ENCODE measurements around the gene SETD3. TPM values are rescaled to one million over a fixed set of nuclear protein-coding genes. Genes with fewer than 3 reads are reported as not detected.

The SETD3 gene
- total RNA-seq, 1 donor from 2014 or later = 36.1 TPM

DNA sequence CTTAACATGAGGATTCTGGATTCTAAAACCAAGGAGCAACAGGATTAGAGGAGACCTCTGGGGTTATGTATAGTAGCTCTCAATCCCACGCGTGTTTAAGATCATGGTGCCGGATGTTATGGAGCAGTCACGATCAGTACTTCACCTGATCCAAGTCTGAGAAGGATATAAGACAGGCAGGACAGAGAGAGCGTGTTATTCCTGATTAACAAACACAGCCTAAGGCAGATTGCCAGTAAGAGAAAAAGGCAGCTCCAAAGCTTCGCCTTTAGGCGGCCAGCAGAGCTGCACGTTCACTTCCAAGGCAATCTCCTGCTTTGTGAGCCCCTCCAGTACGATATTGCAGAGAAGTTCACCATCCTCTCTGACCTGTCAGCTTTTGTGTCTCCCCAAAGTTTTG lies 5.5 kb downstream of the SETD3 start:
- Mint-ChIP-seq H3K36me3 (ENCODE audit: low read depth) (no peaks in the 10 kb centered on the region), H3K27ac (ENCODE audit: unreplicated experiment) (no peak overlapping the region), H3K9me3 (no peaks in the 10 kb centered on the region), H3K4me3 (no peak overlapping the region), H3K27me3 (ENCODE audit: low read depth) (no peaks in the 10 kb centered on the region), H3K4me1 (peaks cover 26% of the 10 kb centered on the region)
- TF ChIP-seq, protein P1, sequence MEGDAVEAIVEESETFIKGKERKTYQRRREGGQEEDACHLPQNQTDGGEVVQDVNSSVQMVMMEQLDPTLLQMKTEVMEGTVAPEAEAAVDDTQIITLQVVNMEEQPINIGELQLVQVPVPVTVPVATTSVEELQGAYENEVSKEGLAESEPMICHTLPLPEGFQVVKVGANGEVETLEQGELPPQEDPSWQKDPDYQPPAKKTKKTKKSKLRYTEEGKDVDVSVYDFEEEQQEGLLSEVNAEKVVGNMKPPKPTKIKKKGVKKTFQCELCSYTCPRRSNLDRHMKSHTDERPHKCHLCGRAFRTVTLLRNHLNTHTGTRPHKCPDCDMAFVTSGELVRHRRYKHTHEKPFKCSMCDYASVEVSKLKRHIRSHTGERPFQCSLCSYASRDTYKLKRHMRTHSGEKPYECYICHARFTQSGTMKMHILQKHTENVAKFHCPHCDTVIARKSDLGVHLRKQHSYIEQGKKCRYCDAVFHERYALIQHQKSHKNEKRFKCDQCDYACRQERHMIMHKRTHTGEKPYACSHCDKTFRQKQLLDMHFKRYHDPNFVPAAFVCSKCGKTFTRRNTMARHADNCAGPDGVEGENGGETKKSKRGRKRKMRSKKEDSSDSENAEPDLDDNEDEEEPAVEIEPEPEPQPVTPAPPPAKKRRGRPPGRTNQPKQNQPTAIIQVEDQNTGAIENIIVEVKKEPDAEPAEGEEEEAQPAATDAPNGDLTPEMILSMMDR (conservative IDR thresholded peaks at IDR 0.05) = no peak
- no peak for DNase-seq (ENCODE audit: low read depth, low spot score)

DNA sequence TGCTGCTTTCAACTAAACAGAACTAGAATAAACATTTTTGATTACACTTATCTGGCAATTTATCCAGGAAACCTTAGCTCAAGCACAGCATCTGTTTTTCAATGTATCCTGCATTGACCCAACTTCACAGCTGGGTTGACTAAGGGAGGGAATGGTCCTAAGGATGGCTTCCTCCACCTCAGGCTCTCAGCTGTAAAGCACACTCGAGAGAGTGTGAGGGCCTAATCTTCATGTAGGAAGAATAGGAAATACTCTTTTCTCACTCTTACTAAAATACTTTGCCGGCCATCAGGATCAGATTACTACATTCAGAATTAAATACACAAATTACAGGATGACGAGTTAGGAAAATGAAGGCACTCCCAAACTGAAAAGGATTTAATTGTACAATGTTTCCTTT lies 7.2 kb downstream of the SETD3 start:
- TF ChIP-seq, protein P1 (conservative IDR thresholded peaks at IDR 0.05) = no peak
- Mint-ChIP-seq H3K4me3 (no peak overlapping the region), H3K9me3 (no peaks in the 10 kb centered on the region), H3K27ac (ENCODE audit: unreplicated experiment) (no peak overlapping the region), H3K27me3 (ENCODE audit: low read depth) (no peaks in the 10 kb centered on the region), H3K4me1 (peaks cover 15% of the 10 kb centered on the region), H3K36me3 (ENCODE audit: low read depth) (no peaks in the 10 kb centered on the region)
- DNase-seq (ENCODE audit: low read depth, low spot score) = no peak

DNA sequence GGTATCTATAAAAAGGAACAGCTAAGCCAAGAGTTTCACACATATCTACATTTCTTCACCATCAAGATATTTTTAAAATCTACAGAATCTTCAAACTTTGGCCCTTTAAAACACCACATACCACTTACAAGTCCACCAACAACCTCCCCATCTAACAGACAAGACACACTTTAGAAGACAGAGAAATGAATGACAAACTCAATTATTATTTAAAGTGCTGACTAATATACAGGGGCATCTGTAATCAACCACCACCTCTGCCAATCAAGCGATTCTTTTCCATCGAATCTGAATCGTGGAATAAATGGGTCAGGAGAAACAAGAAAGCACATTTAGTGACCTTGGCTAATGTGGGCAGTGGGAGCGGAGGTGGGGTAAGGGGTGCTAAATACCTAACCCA lies 7.7 kb downstream of the SETD3 start:
- no peak overlapping the region for H3K27ac Mint-ChIP-seq (ENCODE audit: unreplicated experiment)
- H3K36me3 Mint-ChIP-seq (ENCODE audit: low read depth) = no peaks in the 10 kb centered on the region
- peaks cover 12% of the 10 kb centered on the region for H3K4me1 Mint-ChIP-seq

DNA sequence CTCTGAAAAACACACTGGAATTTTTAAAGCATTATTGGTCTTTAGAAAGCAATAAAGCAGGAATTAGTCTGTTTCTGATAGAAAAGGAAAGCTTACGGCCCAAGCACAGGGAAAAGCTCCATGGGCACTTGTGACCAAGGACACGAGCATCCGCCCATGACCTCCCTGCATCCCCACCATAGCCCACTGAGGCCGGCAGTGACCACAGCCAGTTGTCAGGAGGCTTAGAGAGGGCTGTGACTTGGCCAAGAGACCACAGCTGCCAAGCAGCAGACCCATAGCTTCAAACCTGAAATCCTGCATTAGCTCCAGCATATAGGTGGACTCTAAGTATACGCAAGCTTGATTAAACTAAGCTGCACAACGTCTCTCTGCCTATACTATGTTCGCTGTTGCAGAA lies 8.9 kb downstream of the SETD3 start:
- DNase-seq (ENCODE audit: low read depth, low spot score) = no peak
- Mint-ChIP-seq H3K27me3 (ENCODE audit: low read depth) (no peaks in the 10 kb centered on the region), H3K4me1 (peaks cover 9% of the 10 kb centered on the region), H3K36me3 (ENCODE audit: low read depth) (no peaks in the 10 kb centered on the region), H3K4me3 (no peak overlapping the region), H3K9me3 (no peaks in the 10 kb centered on the region), H3K27ac (ENCODE audit: unreplicated experiment) (no peak overlapping the region)
- TF ChIP-seq, protein P1 (conservative IDR thresholded peaks at IDR 0.05) = no peak

More for the DNA sequence above, 7.7 kb downstream of the SETD3 start:
- Mint-ChIP-seq H3K4me3 (no peak overlapping the region), H3K9me3 (no peaks in the 10 kb centered on the region), H3K27me3 (ENCODE audit: low read depth) (no peaks in the 10 kb centered on the region)
- DNase-seq (ENCODE audit: low read depth, low spot score) = no peak
- TF ChIP-seq, protein P1 (conservative IDR thresholded peaks at IDR 0.05) = no peak

DNA sequence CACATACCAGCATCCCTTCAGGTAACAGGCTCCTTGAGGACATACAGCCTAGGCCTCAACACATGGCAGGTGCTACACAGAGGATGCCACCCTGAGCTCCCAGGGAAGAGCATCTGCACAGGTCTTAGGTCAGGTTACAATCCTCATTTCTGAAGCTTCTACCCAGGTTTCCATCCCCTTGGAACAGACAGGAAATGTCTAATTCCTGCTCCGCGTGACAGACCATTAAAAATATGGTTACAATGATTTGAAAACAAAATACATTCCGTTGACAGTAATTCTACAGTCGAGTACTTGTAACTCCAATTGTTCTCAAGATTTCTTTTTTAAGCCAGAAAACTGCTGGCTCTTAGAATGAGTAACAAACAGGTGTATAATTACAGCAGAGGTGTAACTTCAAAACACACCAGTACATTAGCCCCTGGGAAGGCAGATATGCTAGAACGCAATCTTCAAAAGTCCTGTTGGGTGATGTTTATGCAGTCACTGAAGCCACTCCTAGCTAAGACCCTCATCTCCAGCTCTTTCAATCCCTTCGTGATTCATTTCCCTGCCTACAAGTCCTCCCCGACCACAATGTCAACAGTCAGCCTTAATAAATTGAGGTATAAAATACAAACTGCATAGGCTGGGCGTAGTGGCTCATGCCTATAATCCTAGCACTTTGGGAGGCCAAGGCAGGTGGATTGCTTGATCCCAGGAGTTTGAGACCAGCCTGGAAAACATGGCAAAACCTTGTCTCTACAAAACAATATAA lies 11.6 kb downstream of the SETD3 start:
- DNase-seq (ENCODE audit: low read depth, low spot score) = no peak
- H3K9me3 Mint-ChIP-seq = no peaks in the 10 kb centered on the region
- no peaks in the 10 kb centered on the region for H3K4me1 Mint-ChIP-seq
- H3K4me3 Mint-ChIP-seq = no peak overlapping the region
- H3K36me3 Mint-ChIP-seq (ENCODE audit: low read depth) = no peaks in the 10 kb centered on the region
- no peak overlapping the region for H3K27ac Mint-ChIP-seq (ENCODE audit: unreplicated experiment)
- TF ChIP-seq, protein P1 (conservative IDR thresholded peaks at IDR 0.05) = no peak
- H3K27me3 Mint-ChIP-seq (ENCODE audit: low read depth) = no peaks in the 10 kb centered on the region

Data from neural crest cell (in vitro differentiated cells).